MM.1S (cell line): ENCODE data around the gene HLA-DRB1.

Experiments
- CTCF ChIP-seq: fragments of 300-600 bp; sonication (generic); IDR thresholded peaks from 2 replicates; pipeline ENCODE4 v1.5.1; 2016; ENCODE audit warnings: antibody characterized with exemption, low read length, mixed read lengths
- EZH2 ChIP-seq: fragments of 300-600 bp; sonication (generic); optimal IDR thresholded peaks from 2 replicates; pipeline ENCODE3; 2017; ENCODE audit warnings: low read depth, mild to moderate bottlenecking, antibody characterized with exemption, low read length, mixed read lengths
- EZH2phosphoT487 ChIP-seq: fragments of 300-600 bp; sonication (generic); IDR thresholded peaks from 2 replicates; pipeline ENCODE4 v1.6.1; 2018; ENCODE audit warnings: antibody characterized with exemption, low read length

GRCh38 chr6:32566957-32567356 is 22.7 kb downstream of the HLA-DRB1 start:
- TF ChIP-seq CTCF, result no peak
- no peak for TF ChIP-seq EZH2phosphoT487
- TF ChIP-seq EZH2, result no peak
